WERI-Rb-1 (cell line): Measurements from ENCODE around the gene XPO6.

Experiments used
- DNase-seq: peaks from one replicate; pipeline ENCODE4 v3.0.0-alpha.2; 2020
- H3K27ac ChIP-seq: fragments of 250-450 bp; sonication (Bioruptor Pico); 2 replicates; pipeline ENCODE4 v1.5.1; 2020; ENCODE audit warnings: mild to moderate bottlenecking, moderate library complexity
- H3K27me3 ChIP-seq: fragments of 250-450 bp; sonication (Bioruptor Pico); 2 replicates; pipeline ENCODE4 v1.5.1; 2021; ENCODE audit warnings: mild to moderate bottlenecking, low read depth, moderate library complexity; ENCODE audit not compliant: insufficient read depth, severe bottlenecking
- H3K36me3 ChIP-seq: fragments of 250-450 bp; sonication (Bioruptor Pico); 2 replicates; pipeline ENCODE4 v1.5.1; 2020; ENCODE audit warnings: mild to moderate bottlenecking, moderate library complexity
- H3K4me3 ChIP-seq: 2 replicates; pipeline ENCODE4 v1.5.1; 2011; ENCODE audit warnings: low read depth, mild to moderate bottlenecking, control low read depth, low read length
- H3K9me3 ChIP-seq: fragments of 250-450 bp; sonication (Bioruptor Pico); 2 replicates; pipeline ENCODE4 v1.5.1; 2021; ENCODE audit warnings: mild to moderate bottlenecking, moderate library complexity; ENCODE audit not compliant: severe bottlenecking
- CTCF ChIP-seq: IDR thresholded peaks from 2 replicates; pipeline ENCODE4 v1.5.1; 2011; ENCODE audit warnings: low read depth, mild to moderate bottlenecking, control low read depth, inconsistent platforms, low read length

Gene XPO6

DNA sequence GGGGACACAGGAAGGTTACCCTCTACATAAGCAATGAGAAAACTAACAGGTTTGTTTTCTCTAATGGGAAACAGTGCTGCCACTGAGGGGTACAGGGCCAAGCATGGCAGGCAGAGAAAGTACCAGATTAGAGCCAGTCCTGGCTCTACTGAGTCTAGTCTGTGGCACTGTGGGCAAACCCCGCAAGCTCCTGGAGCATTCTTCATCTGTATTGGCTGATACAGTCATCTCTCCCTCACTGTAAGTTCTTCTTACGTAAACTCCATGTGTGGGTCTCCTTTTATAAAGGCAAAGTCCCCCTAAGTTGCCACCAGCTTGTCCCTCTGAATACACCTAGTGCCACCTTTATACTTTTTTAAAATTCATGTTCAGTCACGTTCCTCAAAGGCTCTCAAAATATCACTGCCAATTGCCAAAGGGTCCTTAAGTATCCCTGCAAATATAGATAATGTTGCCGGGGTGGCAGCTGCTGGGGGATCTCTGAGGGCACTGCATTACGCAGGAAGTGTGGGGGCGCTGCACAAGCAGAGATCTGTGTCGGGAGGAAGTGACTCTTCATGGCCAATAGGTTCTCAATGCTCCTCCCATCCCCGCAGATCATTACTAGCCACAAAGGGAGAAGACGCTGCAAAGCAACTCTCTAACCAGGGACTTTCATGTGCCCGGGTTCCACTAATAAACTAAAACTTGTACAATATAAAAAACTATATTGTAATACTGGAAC is 18.8 kb downstream of the XPO6 start:
- no peak for TF ChIP-seq CTCF
- no peak for DNase-seq
- peaks cover 25% of the 10 kb centered on the region for H3K36me3 ChIP-seq
- H3K27ac ChIP-seq = no peak overlapping the region
- H3K4me3 ChIP-seq = no peak overlapping the region
- no peaks in the 10 kb centered on the region for H3K9me3 ChIP-seq
- H3K27me3 ChIP-seq = no peaks in the 10 kb centered on the region

DNA sequence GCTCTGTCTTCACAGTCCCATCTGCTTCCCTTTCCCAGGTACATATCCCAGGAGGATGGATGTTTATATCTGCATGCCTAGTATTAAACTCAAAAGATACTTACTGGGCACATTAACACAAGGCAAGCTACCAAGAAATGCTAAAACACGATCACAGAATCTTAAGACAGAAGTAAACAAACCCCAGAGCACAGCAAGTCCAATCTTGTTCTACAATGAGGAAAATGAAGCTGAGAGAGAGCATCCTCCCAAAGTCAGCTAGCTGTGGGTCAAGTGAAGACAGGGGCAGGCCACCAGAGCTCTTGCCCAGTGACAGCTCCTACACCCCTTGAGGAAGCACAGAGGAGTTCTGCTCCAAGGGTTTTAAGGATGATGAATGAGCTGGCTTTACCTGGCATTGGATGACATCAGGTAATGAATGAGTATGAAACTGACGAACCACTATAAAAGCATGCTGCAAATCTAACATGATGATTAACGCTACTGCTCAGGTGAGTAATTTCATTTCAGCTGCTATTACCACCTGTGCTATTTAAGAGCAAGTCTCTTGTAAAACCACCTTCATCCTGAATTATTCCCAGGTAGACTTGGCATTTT is 20.3 kb downstream of the XPO6 start:
- H3K4me3 ChIP-seq = no peak overlapping the region
- no peak for DNase-seq
- peaks cover 28% of the 10 kb centered on the region for H3K36me3 ChIP-seq
- H3K27me3 ChIP-seq = no peaks in the 10 kb centered on the region
- no peak overlapping the region for H3K27ac ChIP-seq
- no peaks in the 10 kb centered on the region for H3K9me3 ChIP-seq
- TF ChIP-seq CTCF = no peak

DNA sequence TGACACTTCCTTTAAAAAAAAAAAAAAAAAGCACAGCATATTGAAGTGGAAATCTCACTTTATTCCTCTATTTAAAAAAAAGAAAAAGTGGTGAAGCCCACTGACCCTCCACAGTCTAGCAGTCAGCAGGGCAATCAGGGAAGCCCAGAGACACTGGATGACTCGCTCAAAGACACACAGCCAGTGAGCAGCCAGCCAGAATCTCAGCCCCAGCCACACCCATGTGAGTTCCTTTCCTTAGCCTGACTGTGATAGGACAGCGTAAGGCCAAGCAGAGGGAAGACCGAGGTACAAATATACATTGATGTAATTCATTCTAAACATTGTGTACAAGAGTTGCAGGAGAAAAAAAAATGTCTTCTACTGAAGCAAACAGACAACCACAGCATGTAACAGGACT is 22.5 kb downstream of the XPO6 start:
- no peak overlapping the region for H3K4me3 ChIP-seq
- H3K9me3 ChIP-seq = no peaks in the 10 kb centered on the region
- DNase-seq = no peak
- no peaks in the 10 kb centered on the region for H3K27me3 ChIP-seq
- no peak for TF ChIP-seq CTCF
- H3K27ac ChIP-seq = no peak overlapping the region
- H3K36me3 ChIP-seq = peaks cover 19% of the 10 kb centered on the region

DNA sequence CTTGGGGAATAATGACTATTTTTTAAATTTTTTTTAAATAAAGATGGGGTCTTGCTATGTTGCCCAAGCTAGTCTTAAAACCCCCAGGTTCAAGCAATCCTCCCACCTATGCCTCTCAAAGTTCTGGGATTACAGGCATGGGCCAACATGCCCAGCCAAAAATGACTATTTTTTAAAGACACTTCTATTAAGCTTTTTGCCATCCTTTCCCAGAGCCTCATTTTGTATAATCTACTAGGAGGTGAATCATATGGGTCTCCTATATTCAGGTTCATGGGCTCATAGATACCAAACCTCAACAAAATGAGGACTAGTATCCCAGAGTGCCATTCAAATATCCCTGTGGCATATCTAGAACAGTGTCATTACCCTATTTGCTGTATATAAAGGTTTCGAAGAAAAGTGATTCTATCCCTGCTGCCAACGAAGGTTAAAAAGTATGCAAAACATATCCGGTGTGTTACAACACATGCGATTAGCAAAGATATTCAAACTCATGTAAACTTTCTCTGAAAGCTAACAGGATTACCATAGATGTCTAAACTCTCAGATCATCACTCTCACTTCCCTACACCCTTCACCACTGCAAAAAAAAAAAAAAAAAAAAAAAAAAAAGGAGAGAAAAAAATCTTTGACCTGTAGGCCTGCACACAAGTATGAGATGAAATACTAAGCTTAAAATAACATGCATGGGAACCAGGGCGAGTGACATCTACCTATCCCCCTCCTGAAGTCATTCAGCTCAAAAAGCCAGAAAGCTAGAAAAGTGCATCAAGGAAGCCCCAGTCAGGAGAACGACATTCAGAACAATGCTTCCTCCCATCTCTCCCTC is 23.5 kb downstream of the XPO6 start:
- DNase-seq = no peak
- Histone ChIP-seq H3K36me3 (peaks cover 19% of the 10 kb centered on the region), H3K4me3 (no peak overlapping the region), H3K27me3 (no peaks in the 10 kb centered on the region), H3K27ac (no peak overlapping the region), H3K9me3 (no peaks in the 10 kb centered on the region)
- no peak for TF ChIP-seq CTCF

DNA sequence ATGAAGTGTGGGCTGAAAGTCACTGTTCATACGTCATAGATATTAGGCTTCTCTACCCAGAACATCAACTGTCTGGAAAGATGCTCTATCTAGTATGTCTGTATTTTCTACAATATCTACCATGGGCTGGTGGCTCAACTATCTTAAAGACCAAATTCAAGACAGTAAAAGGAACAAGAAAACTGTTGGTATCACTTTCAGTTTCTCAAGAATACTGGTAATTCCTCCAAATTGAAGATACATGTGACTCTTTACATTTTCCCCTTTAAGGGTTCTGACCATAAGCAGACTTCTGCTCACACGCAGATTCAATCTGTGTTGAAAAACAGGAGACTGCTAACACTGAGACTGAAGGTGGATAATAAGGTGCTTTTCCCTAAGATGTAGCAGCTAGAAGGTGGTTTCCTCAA is 24.2 kb downstream of the XPO6 start:
- TF ChIP-seq CTCF = no peak
- H3K4me3 ChIP-seq = no peak overlapping the region
- peaks cover 17% of the 10 kb centered on the region for H3K36me3 ChIP-seq
- no peaks in the 10 kb centered on the region for H3K27me3 ChIP-seq
- H3K27ac ChIP-seq = no peak overlapping the region
- H3K9me3 ChIP-seq = no peaks in the 10 kb centered on the region
- no peak for DNase-seq
